ENCODE data around the gene NT5C2. TPM values are rescaled to one million over a fixed set of nuclear protein-coding genes. Genes with fewer than 3 reads are reported as not detected.

Gene NT5C2
- total and polyA plus RNA-seq, 2 of the 8 experiments (the other 6 are each of a cell fraction or from before 2014, with no cell fraction given), result 35.2 to 106 TPM

DNA sequence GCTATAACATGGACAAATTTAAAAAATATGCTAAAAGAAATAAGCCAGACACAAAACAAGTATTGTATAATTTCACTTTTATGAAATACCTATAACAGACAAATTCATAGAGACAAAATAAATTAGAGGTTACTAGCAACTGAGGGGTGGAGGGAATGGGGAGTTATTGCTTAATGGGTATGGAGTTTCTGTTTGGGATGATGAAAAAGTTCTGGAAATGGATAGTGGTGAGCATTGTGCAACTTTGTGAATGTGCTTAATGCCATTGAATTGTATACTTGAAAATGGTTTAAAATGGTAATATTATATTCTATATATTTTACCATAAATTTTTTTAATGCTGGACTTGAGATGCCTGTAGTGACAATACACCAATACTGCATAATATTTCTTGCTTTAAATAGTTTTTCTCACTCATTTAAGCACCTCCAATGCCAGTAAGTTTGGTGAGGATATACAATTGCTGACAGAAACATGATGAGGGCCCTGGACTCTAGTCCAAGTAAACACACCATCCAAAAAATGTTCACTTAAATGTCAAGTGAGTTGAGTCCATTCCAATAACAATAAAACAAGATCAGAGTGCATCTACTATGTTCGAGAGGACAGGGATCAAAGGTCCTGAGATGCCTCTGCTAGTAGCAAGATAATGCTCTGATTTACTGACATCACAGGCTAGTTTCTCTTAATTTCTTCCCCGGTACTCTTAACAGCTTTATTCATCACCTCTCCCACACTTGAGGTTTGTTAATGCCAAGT is 71.9 kb downstream of the NT5C2 start:
- H3K56ac ChIP-seq (replicated peaks; ENCODE audit: insufficient read length, low read depth, low read length), result peak overlapping the region; percentile 56
- H3K79me1 ChIP-seq (ENCODE audit: low read depth, low read length), result peaks cover 2% of the 10 kb centered on the region; the same call in 1 of the 2 replicates
- H3K4me1 ChIP-seq (replicated peaks in 1 of 4; ENCODE audit: control insufficient read depth in 3 of 4, insufficient read depth in 4 of 4, low read length in 3 of 4), result no peaks in the 10 kb centered on the region
- no peak overlapping the region for H3K14ac ChIP-seq (ENCODE audit: insufficient read length)
- no peak overlapping the region for H4K91ac ChIP-seq (replicated peaks; ENCODE audit: insufficient read length, low read length)
- no peak overlapping the region for H3K4ac ChIP-seq (replicated peaks; ENCODE audit: insufficient read length, low read depth, low read length)
- H2AFZ ChIP-seq (ENCODE audit: low read length), result no peak overlapping the region
- H2BK15ac ChIP-seq (ENCODE audit: low read length), result no peak overlapping the region
- H2BK5ac ChIP-seq (ENCODE audit: low read depth, low read length), result no peak overlapping the region
- WGBS, 2 experiments (ENCODE audit: extremely low coverage in 1 of 2, insufficient coverage in 1 of 2, insufficient read length in 1 of 2, insufficient replicate concordance in 2 of 2, low coverage in 1 of 2, low lambda C conversion rate in 2 of 2, missing lambda C conversion rate in 1 of 2), result 95% methylated on average over 2 of the region's 2 CpGs; no CpG with 5 or more reads in 1 of the 2 experiments
- H4K8ac ChIP-seq (ENCODE audit: extremely low read depth, insufficient read depth, low read length), result no peak overlapping the region
- H3K18ac ChIP-seq (ENCODE audit: extremely low read depth, low read length), result no peak overlapping the region
- no peak for TF ChIP-seq BRCA1 (IDR thresholded peaks at IDR 0.05; ENCODE audit: low read depth, low read length)
- no peaks in the 10 kb centered on the region for H3K27me3 ChIP-seq (replicated peaks in 1 of 4; ENCODE audit: control insufficient read depth in 3 of 4, extremely low read depth in 1 of 4, insufficient read depth in 3 of 4, low read length in 3 of 4)
- H2BK120ac ChIP-seq (replicated peaks; ENCODE audit: low read depth, low read length), result no peak overlapping the region
- no peaks in the 10 kb centered on the region for H4K20me1 ChIP-seq (replicated peaks in 1 of 2; ENCODE audit: control insufficient read depth in 1 of 2, insufficient read depth in 2 of 2, low read length in 2 of 2)
- ChIA-PET CTCF (ENCODE audit: partially characterized antibody) (interaction anchor here (1.1 kb wide), 1 partner anchor 219 kb away, joined by 3 read pairs; no protein-coding TSS in a partner anchor), POLR2A (ENCODE audit: partially characterized antibody) (no interaction called here)
- H2BK12ac ChIP-seq (ENCODE audit: low read depth, low read length), result no peak overlapping the region
- H3K23ac ChIP-seq (ENCODE audit: insufficient read length), result no peak overlapping the region
- H4K5ac ChIP-seq (ENCODE audit: insufficient read length, low read depth, low read length), result no peak overlapping the region
- H3K9me3 ChIP-seq (ENCODE audit: insufficient read depth in 2 of 2, low read depth in 1 of 2, low read length in 1 of 2), result no peaks in the 10 kb centered on the region
- H3K4me2 ChIP-seq (ENCODE audit: insufficient read depth in 1 of 2, low read depth in 2 of 2, low read length in 2 of 2), result no peak overlapping the region
- H3K23me2 ChIP-seq (ENCODE audit: low read depth, low read length), result no peaks in the 10 kb centered on the region; the same call in 1 of the 2 replicates
- no peak overlapping the region for H2BK20ac ChIP-seq (ENCODE audit: low read length)
- H3K36me3 ChIP-seq (ENCODE audit: control insufficient read depth in 2 of 4, insufficient read depth in 4 of 4, low read length in 3 of 4), result no peaks in the 10 kb centered on the region
- H3K9ac ChIP-seq (replicated peaks in 1 of 4; ENCODE audit: extremely low read depth in 1 of 4, low read depth in 3 of 4, low read length in 3 of 4), result no peak overlapping the region
- H2AK5ac ChIP-seq (ENCODE audit: low read depth, low read length), result no peak overlapping the region
- no peak for FAIRE-seq
- H3K27ac ChIP-seq (ENCODE audit: low read depth, low read length), result no peak overlapping the region
- DNase-seq (ENCODE audit: low read depth in 1 of 2, low spot score in 2 of 2), result no peak
- no peaks in the 10 kb centered on the region for H3K79me2 ChIP-seq (ENCODE audit: control insufficient read depth in 1 of 2, insufficient read depth in 2 of 2, low read length in 2 of 2)
- no peak overlapping the region for H3K4me3 ChIP-seq (ENCODE audit: extremely low read depth in 1 of 4, insufficient read depth in 2 of 4, low read depth in 3 of 4, low read length in 4 of 4)
